ENCODE data around the gene STYXL2.

The STYXL2 gene

DNA sequence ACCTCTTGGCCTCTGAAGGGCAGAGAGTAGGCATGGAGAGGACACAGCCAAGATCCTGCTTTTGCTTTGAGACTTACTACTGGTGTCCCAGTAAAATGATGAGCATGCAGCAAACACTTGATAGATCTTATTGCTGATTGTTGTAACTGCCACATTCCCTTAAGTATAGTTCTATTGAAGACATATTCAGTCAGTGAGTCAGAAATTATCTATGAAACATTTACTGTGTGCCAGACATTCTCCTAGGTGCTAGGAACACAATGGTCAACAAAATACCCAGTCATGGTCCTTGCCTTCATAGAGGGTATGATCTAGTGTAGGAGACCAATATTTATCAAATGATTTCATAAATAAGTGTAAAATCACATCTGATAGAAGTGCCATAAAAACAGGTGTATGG lies 13.6 kb downstream of the STYXL2 start:
- no peak for DNase-seq (ENCODE audit: low read depth in 3 of 3, low spot score in 1 of 3)

DNA sequence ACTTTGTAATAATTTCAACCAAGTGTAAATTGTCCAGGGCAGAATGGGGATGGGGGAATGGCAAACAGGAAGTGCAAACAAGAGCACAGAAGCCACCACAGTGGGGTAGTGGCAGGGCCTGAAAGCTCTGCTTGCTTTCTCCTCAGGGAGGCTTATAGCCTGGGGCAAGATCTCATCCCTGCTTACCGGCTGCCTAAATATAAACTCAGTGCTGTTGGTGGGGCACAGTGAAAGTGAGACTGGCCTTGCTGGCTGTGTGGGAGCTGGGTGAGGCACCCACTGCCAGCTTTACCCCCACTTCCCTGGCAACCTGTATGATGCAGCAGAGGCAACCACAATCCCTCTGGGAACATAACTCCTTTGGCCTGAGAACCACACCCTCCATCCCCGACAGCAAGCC lies 15.2 kb downstream of the STYXL2 start:
- DNase-seq (ENCODE audit: low read depth in 3 of 3, low spot score in 1 of 3), result no peak

- no peak for DNase-seq (ENCODE audit: low read depth in 3 of 3, low spot score in 1 of 3)
These were observed 16.7 kb downstream of the STYXL2 start for GRCh38 chr1:167110586-167110985.

GRCh38 chr1:167111868-167112709 lies 18.2 kb downstream of the STYXL2 start:
- DNase-seq (ENCODE audit: low read depth in 3 of 3, low spot score in 1 of 3), result no peak

GRCh38 chr1:167114725-167115124 lies 20.9 kb downstream of the STYXL2 start:
- no peak for DNase-seq (ENCODE audit: low read depth in 3 of 3, low spot score in 1 of 3)

DNA sequence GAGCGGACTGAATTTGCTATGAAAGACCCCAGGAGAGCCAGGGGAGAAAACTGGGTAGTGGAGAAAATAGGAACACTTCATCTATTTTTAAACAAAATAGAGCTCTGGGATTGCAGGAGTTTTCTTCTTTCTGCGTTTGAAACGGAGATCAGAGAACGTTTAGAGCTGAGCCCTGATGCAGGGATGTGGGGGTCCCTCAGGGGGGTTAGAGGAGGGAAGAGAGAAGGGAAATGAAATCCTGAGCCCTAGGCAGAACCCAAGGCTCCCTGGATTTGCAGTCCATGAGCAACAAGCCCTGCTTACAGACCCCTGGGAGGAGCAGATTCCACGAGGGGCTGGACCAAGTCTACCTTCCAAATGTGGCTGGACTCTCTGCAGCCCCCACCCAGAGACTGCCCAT lies 21.8 kb downstream of the STYXL2 start:
- no peak for DNase-seq (ENCODE audit: low read depth in 3 of 3, low spot score in 1 of 3)

- DNase-seq (ENCODE audit: low read depth in 3 of 3, low spot score in 1 of 3), result no peak
These were observed 22.3 kb downstream of the STYXL2 start for GRCh38 chr1:167116174-167116573.

- DNase-seq (ENCODE audit: low read depth in 3 of 3, low spot score in 1 of 3), result no peak
These were observed 23.4 kb downstream of the STYXL2 start for GRCh38 chr1:167117225-167117624.

GRCh38 chr1:167118188-167118587 lies 24.3 kb downstream of the STYXL2 start:
- DNase-seq (ENCODE audit: low read depth in 3 of 3, low spot score in 1 of 3), result no peak

- DNase-seq (ENCODE audit: low read depth in 3 of 3, low spot score in 1 of 3), result no peak
These were observed 25.8 kb downstream of the STYXL2 start for GRCh38 chr1:167119696-167120095.

GRCh38 chr1:167120899-167121298 lies 27.0 kb downstream of the STYXL2 start:
- DNase-seq (ENCODE audit: low read depth in 3 of 3, low spot score in 1 of 3), result no peak

DNA sequence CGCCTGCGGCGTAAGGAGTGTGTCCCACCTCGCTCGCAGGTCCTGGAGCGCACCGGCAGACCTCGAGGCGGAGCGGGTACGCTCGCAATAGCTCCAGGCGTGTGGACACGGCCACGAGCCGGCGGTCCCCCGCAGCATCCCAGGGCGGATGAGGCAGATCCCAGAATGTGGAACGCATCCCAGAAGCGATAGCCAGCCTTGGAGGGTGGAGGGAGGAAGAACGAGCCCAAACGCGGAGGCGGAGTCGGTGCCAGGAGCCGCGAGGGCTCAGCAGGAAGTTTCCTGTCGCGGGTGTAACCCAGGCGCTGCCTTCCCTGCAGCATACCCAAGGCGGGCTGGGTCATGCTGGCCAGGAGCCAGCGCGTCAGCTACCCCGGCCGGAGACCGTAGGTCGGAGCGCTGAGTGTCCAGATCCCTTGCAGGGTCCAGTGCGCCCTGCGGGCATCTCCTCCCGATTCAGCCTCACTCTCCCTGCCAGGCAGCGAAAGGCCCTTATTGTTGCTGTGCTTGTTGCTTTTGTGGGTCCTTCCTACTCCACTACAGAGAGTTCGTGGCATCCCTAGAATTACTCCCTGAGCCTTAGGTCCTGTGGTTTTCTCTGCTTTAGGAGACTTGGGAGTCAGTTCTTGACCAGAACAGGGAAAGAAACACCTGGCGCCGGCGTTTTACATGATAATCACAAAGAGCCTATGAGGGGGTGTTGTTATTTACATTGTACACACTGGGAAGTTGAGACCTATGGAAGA lies 27.7 kb downstream of the STYXL2 start:
- DNase-seq (ENCODE audit: low read depth in 3 of 3, low spot score in 1 of 3), result peak in 1 of 3 donors; percentile 5

- DNase-seq (ENCODE audit: low read depth in 3 of 3, low spot score in 1 of 3), result no peak
These were observed 28.2 kb downstream of the STYXL2 start for GRCh38 chr1:167122121-167122480.

DNA sequence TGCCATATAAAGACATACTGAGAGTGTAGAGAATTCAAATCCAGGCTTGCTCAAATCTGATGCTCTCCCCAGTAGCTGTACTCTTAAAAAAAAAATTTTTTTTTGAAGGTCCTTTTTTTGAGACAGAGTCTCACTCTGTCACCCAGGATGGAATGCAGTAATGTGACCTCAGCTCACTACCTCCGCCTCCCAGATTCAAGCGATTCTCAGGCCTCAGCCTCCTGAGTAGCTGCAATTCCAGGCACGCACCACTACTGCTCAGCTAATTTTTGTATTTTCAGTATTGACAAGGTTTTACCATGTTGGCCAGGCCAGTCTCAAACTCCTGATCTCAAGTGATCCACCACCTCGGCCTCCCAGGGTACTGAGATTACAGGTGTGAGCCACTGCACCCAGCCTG lies 28.7 kb downstream of the STYXL2 start:
- DNase-seq (ENCODE audit: low read depth in 3 of 3, low spot score in 1 of 3), result no peak

DNA sequence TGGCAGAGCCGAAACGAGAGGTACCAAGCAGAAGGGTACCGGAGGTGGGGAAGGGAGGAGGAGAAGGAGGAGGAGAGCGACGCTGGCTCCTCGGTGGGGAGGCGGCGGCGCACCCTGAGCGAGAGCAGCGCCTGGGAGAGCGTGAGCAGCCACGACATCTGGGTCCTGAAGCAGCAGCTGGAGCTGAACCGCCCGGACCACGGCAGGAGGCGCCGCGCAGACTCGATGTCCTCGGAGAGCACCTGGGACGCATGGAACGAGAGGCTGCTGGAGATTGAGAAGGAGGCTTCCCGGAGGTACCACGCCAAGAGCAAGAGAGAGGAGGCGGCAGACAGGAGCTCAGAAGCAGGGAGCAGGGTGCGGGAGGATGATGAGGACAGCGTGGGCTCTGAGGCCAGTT lies 32.4 kb downstream of the STYXL2 start:
- no peak for DNase-seq (ENCODE audit: low read depth in 3 of 3, low spot score in 1 of 3)

- no peak for DNase-seq (ENCODE audit: low read depth in 3 of 3, low spot score in 1 of 3)
These were observed 32.9 kb downstream of the STYXL2 start for GRCh38 chr1:167126811-167127210.

- DNase-seq (ENCODE audit: low read depth in 3 of 3, low spot score in 1 of 3), result no peak
These were observed 33.4 kb downstream of the STYXL2 start for GRCh38 chr1:167127236-167127635.

DNA sequence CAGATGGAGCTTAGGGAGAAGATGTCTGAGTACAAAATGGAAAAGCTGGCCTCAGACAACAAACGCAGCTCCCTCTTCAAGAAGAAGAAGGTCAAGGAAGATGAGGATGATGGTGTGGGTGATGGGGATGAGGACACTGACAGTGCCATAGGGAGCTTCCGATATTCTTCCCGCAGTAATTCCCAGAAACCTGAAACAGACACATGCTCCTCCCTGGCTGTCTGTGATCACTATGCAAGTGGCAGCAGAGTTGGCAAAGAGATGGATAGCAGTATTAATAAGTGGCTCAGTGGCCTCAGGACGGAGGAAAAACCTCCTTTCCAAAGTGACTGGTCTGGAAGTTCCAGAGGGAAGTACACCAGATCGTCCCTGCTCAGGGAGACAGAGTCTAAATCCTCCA lies 33.8 kb downstream of the STYXL2 start:
- no peak for DNase-seq (ENCODE audit: low read depth in 3 of 3, low spot score in 1 of 3)

GRCh38 chr1:167128261-167129227 lies 34.7 kb downstream of the STYXL2 start:
- no peak for DNase-seq (ENCODE audit: low read depth in 3 of 3, low spot score in 1 of 3)

DNA sequence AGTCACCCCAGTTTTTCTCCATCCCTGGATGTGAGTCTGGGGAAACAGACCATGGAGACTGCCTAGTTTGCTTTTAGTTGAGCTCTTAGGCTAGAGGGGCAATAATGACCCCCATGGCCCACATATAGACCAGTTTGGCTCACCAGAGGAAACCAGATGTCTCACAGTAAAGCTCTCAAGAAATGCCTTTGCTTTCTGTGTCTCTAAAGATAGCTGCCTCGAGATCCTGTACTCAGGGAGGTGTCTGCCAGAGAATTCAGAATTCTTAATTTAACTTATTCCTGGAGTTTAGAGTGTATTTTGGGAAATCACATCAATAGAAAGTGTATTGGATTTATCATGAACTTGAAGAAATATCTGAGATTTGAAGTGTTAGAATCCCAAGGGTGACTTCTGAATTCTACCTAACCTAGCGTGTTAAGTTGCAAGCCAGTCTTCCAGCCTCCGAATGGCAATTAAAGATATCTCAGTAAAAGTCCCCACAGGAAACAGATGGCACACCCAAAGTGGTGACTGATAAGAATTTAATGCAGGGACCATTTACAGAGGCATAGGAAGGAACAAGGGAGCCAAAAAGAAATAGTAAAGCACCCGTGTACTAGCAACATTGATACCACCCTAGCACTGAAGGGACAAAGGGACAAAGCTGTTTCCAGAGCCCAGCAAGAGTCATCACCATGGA lies 37.1 kb downstream of the STYXL2 start:
- no peak for DNase-seq (ENCODE audit: low read depth in 3 of 3, low spot score in 1 of 3)

Measured in stimulated activated CD4-positive, alpha-beta T cell treated with anti-CD3 and anti-CD28 coated beads, TNF-alpha, amount 100 ng/mL, for 1 hour (primary cell).